ENCODE data around the gene CAMK2B. TPM values are rescaled to one million over a fixed set of nuclear protein-coding genes. Genes with fewer than 3 reads are reported as not detected.

CAMK2B gene
- 0.36 and 0.97 TPM in 2 replicates for total RNA-seq

DNA sequence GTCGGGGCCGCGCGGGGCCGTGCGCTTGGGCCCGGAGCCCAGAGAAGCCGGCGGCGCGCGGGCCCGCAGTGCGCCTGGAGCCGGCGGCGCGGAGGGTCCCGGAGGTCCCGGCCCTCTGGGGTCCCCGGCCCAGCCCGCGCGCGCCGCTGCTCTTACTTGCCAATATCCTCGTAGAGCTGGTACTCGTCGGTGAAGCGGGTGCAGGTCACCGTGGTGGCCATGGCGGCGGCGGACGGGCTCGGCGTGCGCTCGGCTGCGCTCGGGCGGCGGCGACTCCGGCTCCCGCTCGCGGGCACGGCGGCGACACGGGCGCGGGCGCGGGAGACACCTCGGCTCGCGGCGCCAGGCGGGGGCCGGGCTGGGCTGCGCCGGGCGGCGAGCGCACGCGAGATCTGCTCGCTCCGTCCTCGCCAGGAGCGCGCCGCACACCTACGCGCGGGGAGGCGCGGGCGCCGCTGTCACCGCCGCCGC, at the start of gene CAMK2B:
TSS of gene CAMK2B (minus strand) at position 394 of the 471 bp plus-strand sequence. CDS start at position 221, 173 bp downstream.

GRCh38 chr7:44200699-44201461, 124.5 kb downstream of the CAMK2B start, which contains the start of gene YKT6:
Gene YKT6, plus strand, starts transcription at chr7:44200978. Its CDS starts 158 bp downstream, at chr7:44201136.

GRCh38 chr7:44189286-44189992, 136.0 kb downstream of the CAMK2B start, which contains the start of gene GCK:
Gene GCK, minus strand, starts transcription at chr7:44189439. Its CDS starts 486 bp downstream, at chr7:44188953.

Other genes starting within 250 kb of the CAMK2B start
- gene POLM, start 243.1 kb downstream of the CAMK2B start, total RNA-seq = 15.9 and 18.8 TPM in 2 replicates
- gene AEBP1, start 221.2 kb downstream of the CAMK2B start, total RNA-seq = 28.5 and 75.8 TPM in 2 replicates
- 69.1 and 105 TPM in 2 replicates for gene POLD2, start 202.0 kb downstream of the CAMK2B start, total RNA-seq
- gene MYL7, start 184.3 kb downstream of the CAMK2B start, total RNA-seq = not detected in 2 replicates
- 0.81 TPM in 1 of 2 replicates, not detected in the other for gene GCK, start 136.2 kb downstream of the CAMK2B start, total RNA-seq
- gene YKT6, start 124.6 kb downstream of the CAMK2B start, total RNA-seq = 100 and 109 TPM in 2 replicates
- gene NUDCD3, start 165.1 kb upstream of the CAMK2B start, total RNA-seq = 36.9 and 37.9 TPM in 2 replicates
- gene NPC1L1, start 215.7 kb upstream of the CAMK2B start, total RNA-seq = 0.18 TPM in 1 of 2 replicates, not detected in the other
- gene DDX56, start 248.3 kb upstream of the CAMK2B start, total RNA-seq = 59.8 and 60.9 TPM in 2 replicates

All from cardiac atrium fibroblast (primary cell).